WTC11 (cell line): ENCODE measurements around the gene ERGIC3. TPM values are rescaled to one million over a fixed set of nuclear protein-coding genes. Genes with fewer than 3 reads are reported as not detected.

ENCODE experiments used
- ATAC-seq: fragments of 200-7000 bp; cut with Tn5 transposase; 2 replicates; pipeline ENCODE4 v1.10.0; 2021; ENCODE audit warnings: mild to moderate bottlenecking, moderate library complexity
- CTCF ChIA-PET: fragments of 300-600 bp; sonication (Branson Sonifier 250); formaldehyde crosslinking; loops from one replicate; lab custom pipeline; 2021; ENCODE audit warnings: antibody characterized with exemption; lab: Charles Lee
- POLR2A ChIA-PET: fragments of 350-600 bp; sonication (Branson Sonifier 250); formaldehyde crosslinking; loops from one replicate; lab custom pipeline; 2021; ENCODE audit warnings: antibody characterized with exemption; lab: Charles Lee
- DNase-seq: peaks from one replicate; pipeline ENCODE4 v3.0.0; 2021; ENCODE audit warnings: low spot score
- H3K27ac Mint-ChIP-seq: 2 replicates; pipeline ENCODE4 v1.8.0; 2021; ENCODE audit warnings: mixed read lengths
- H3K27me3 Mint-ChIP-seq: 2 replicates; pipeline ENCODE4 v1.8.0; 2021; ENCODE audit warnings: low read depth, mild to moderate bottlenecking, moderate library complexity, mixed read lengths
- H3K36me3 Mint-ChIP-seq: 2 replicates; pipeline ENCODE4 v1.8.0; 2021; ENCODE audit warnings: mixed read lengths
- H3K4me1 Mint-ChIP-seq: 2 replicates; pipeline ENCODE4 v1.8.0; 2022; ENCODE audit warnings: mixed read lengths
- H3K4me3 Mint-ChIP-seq: 2 replicates; pipeline ENCODE4 v1.8.0; 2021; ENCODE audit warnings: mild to moderate bottlenecking, moderate library complexity, mixed read lengths
- H3K9me3 Mint-ChIP-seq: 2 replicates; pipeline ENCODE4 v1.8.0; 2021; ENCODE audit warnings: mixed read lengths
- ATF3 ChIP-seq: sonication (generic); formaldehyde crosslinking; conservative IDR thresholded peaks from 2 replicates; pipeline ENCODE4 v1.8.1; 2022; ENCODE audit warnings: mild to moderate bottlenecking, missing genetic modification reagents
- CBFB ChIP-seq: sonication (generic); formaldehyde crosslinking; IDR thresholded peaks from 2 replicates; pipeline ENCODE4 v1.8.1; 2022; ENCODE audit warnings: mild to moderate bottlenecking, low read depth, missing genetic modification reagents
- CDX4 ChIP-seq: fragments of 250-450 bp; sonication (Bioruptor Pico); IDR thresholded peaks from 2 replicates; pipeline ENCODE4 v1.9.0; 2021; ENCODE audit warnings: moderate library complexity, mild to moderate bottlenecking, inconsistent platforms, borderline replicate concordance
- EMX1 ChIP-seq: fragments of 250-450 bp; sonication (Bioruptor Pico); IDR thresholded peaks from 2 replicates; pipeline ENCODE4 v1.8.0; 2021; ENCODE audit warnings: mild to moderate bottlenecking
- GABPB1 ChIP-seq: sonication (generic); formaldehyde crosslinking; IDR thresholded peaks from 2 replicates; pipeline ENCODE4 v1.8.1; 2023; ENCODE audit warnings: mild to moderate bottlenecking, missing genetic modification reagents
- IRF1 ChIP-seq: sonication (generic); formaldehyde crosslinking; IDR thresholded peaks from 2 replicates; pipeline ENCODE4 v1.8.0; 2023; ENCODE audit warnings: missing genetic modification reagents
- JUN ChIP-seq: sonication (generic); formaldehyde crosslinking; IDR thresholded peaks from 2 replicates; pipeline ENCODE4 v1.8.0; 2023; ENCODE audit warnings: mild to moderate bottlenecking, missing genetic modification reagents
- NFYB ChIP-seq: sonication (generic); formaldehyde crosslinking; conservative IDR thresholded peaks from 2 replicates; pipeline ENCODE4 v1.8.0; 2022; ENCODE audit warnings: low read depth, missing genetic modification reagents
- PRDM15 ChIP-seq: sonication (generic); formaldehyde crosslinking; IDR thresholded peaks from 2 replicates; pipeline ENCODE4 v1.8.0; 2022; ENCODE audit warnings: missing genetic modification reagents
- RELA ChIP-seq: sonication (generic); formaldehyde crosslinking; IDR thresholded peaks from 2 replicates; pipeline ENCODE4 v1.8.1; 2022; ENCODE audit warnings: missing genetic modification reagents, mild to moderate bottlenecking, borderline replicate concordance
- SMAD3 ChIP-seq: sonication (generic); formaldehyde crosslinking; IDR thresholded peaks from 2 replicates; pipeline ENCODE4 v1.8.0; 2022; ENCODE audit warnings: missing genetic modification reagents, mild to moderate bottlenecking, borderline replicate concordance
- SP1 ChIP-seq: sonication (generic); formaldehyde crosslinking; conservative IDR thresholded peaks from 2 replicates; pipeline ENCODE4 v1.8.1; 2022; ENCODE audit warnings: missing genetic modification reagents
- ZNF281 ChIP-seq: sonication (generic); formaldehyde crosslinking; IDR thresholded peaks from 2 replicates; pipeline ENCODE4 v1.8.0; 2023; ENCODE audit warnings: mild to moderate bottlenecking, missing genetic modification reagents
- ZSCAN18 ChIP-seq: fragments of 250-450 bp; sonication (Bioruptor Pico); IDR thresholded peaks from 2 replicates; pipeline ENCODE4 v2.1.2; 2022; ENCODE audit warnings: mild to moderate bottlenecking, moderate library complexity
- total RNA-seq: library from RNA; stranded (reverse); gene quantifications from 3 replicates; pipeline ENCODE4 v1.2.3, GENCODE V29; 2021

Gene ERGIC3
- total RNA-seq, 1 experiment from 2014 or later = 168 TPM

- CTCF ChIA-PET = interaction anchor here (1.4 kb wide), 1 partner anchor 89 kb away, joined by 4 read pairs; no protein-coding TSS in a partner anchor
- H3K27me3 Mint-ChIP-seq = no peaks in the 10 kb centered on the region
Observed at GRCh38 chr20:35515341-35515740, 26.5 kb upstream of the ERGIC3 start.

More at GRCh38 chr20:35515341-35515740, 26.5 kb upstream of the ERGIC3 start:
- no peaks in the 10 kb centered on the region for H3K4me1 Mint-ChIP-seq
- H3K9me3 Mint-ChIP-seq = no peaks in the 10 kb centered on the region
- no peak for TF ChIP-seq EMX1 (CRISPR knock-in tag)
- TF ChIP-seq NFYB (CRISPR knock-in tag) = no peak
- TF ChIP-seq IRF1 (CRISPR knock-in tag) = no peak
- no peak for TF ChIP-seq SP1 (CRISPR knock-in tag)
- no peak for TF ChIP-seq ZNF281
- no peak for TF ChIP-seq GABPB1 (CRISPR knock-in tag)
- TF ChIP-seq ZSCAN18 (CRISPR knock-in tag) = no peak
- TF ChIP-seq PRDM15 (CRISPR knock-in tag) = no peak
- no peak for TF ChIP-seq RELA (CRISPR knock-in tag)
- TF ChIP-seq JUN (CRISPR knock-in tag) = no peak
- TF ChIP-seq ATF3 (CRISPR knock-in tag) = no peak
- no peak for TF ChIP-seq CBFB (CRISPR knock-in tag)
- no peak for TF ChIP-seq SMAD3 (CRISPR knock-in tag)
- TF ChIP-seq CDX4 (CRISPR knock-in tag) = no peak
- no peak overlapping the region for H3K27ac Mint-ChIP-seq
- no peak overlapping the region for H3K4me3 Mint-ChIP-seq
- ATAC-seq = no peak
- POLR2A ChIA-PET = no interaction called here
- DNase-seq = no peak
- peaks cover 10% of the 10 kb centered on the region for H3K36me3 Mint-ChIP-seq
